LNCaP clone FGC (cell line): ENCODE results near the gene FAM186B.

ENCODE experiments used
- DNase-seq: peaks from one replicate; pipeline ENCODE4 v3.0.0-alpha.2; 2011; ENCODE audit warnings: low read depth
- H3K4me3 ChIP-seq: 2 replicates; pipeline ENCODE4 v1.5.1; 2011; ENCODE audit warnings: mild to moderate bottlenecking, low read depth, low read length, control low read depth
- TF ChIP-seq, protein P1 (sequence below): IDR thresholded peaks from 2 replicates; pipeline ENCODE4 v1.5.1; 2012; ENCODE audit warnings: mild to moderate bottlenecking; ENCODE audit not compliant: control insufficient read depth, insufficient read depth; ENCODE audit errors: extremely low read depth

FAM186B gene

DNA sequence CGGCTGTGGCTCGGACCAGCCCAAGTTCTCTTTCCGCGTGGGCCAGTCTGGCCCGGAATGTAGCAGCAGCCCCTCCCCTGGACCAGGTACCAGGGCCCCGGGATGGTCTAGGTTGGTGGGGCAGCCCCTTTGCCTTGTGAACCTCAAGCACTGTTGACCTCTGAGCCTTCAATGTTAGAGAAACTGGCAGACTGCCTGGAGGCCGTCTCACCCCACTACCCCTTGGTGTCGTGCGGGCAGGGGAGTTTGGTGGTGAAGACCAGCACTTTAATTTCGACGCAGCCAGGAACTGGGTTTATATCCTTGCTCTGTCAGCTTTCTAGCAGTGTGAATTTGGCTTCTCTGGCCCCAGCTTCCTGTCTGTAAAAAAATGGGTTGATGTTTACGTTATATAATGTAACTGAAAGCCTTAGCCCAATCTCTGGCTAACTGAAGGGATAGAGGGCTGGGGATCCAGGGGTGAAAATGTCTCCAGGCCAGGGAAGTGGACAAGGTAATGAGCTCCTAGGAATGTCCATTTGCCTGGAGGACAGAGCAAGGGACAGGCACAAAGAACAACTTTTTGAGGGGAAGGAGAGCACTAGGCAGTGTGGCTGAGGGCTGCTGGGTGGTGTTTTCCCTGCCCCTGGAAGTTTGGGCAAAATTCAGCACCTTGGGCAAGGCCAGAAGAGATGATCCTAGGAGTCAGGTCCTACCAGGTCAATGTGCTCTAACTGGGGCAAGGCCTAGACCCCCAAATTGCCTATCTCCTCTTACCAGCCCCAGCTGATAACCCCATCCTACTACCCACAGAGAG is 48.9 kb downstream of the FAM186B start:
- no peak for DNase-seq
- H3K4me3 ChIP-seq, result no peak overlapping the region
- TF ChIP-seq, protein P1, sequence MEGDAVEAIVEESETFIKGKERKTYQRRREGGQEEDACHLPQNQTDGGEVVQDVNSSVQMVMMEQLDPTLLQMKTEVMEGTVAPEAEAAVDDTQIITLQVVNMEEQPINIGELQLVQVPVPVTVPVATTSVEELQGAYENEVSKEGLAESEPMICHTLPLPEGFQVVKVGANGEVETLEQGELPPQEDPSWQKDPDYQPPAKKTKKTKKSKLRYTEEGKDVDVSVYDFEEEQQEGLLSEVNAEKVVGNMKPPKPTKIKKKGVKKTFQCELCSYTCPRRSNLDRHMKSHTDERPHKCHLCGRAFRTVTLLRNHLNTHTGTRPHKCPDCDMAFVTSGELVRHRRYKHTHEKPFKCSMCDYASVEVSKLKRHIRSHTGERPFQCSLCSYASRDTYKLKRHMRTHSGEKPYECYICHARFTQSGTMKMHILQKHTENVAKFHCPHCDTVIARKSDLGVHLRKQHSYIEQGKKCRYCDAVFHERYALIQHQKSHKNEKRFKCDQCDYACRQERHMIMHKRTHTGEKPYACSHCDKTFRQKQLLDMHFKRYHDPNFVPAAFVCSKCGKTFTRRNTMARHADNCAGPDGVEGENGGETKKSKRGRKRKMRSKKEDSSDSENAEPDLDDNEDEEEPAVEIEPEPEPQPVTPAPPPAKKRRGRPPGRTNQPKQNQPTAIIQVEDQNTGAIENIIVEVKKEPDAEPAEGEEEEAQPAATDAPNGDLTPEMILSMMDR, result no peak

DNA sequence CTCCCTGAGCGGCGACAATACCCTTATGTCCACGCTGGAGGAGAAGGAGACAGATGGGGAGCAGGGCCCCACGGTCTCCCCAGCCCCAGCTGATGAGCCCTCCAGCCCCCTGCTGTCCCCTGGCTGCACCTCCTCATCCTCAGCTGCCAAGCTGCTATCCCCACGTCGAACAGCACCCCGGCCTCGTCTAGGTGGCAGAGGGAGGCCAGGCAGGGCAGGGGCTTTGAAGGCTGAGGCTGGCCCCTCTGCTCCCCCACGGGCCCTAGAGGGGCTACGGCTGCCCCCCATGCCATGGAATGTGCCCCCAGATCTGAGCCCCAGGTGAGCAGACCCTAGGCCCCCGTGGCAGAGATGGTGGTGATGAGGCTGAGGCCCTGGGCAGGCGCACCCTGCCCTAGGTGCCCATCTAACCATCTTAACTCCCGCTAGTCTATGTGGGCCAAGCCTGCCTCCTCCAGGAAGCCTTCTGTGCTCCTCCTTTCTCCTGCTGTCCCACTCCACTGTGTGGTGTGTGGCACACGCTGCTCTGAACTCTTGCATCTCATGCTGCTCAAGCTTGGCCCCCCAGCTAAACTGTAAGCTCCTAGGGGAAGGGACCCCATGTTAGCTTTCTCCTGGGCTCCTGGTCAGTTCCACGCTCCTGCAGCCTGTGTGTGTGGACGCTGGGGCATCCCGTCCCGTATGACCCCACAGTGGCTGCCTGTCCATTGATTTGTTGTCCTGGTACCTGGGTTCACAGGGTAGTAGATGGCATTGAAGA is 49.6 kb downstream of the FAM186B start:
- H3K4me3 ChIP-seq, result no peak overlapping the region
- no peak for DNase-seq
- TF ChIP-seq, protein P1, result no peak

DNA sequence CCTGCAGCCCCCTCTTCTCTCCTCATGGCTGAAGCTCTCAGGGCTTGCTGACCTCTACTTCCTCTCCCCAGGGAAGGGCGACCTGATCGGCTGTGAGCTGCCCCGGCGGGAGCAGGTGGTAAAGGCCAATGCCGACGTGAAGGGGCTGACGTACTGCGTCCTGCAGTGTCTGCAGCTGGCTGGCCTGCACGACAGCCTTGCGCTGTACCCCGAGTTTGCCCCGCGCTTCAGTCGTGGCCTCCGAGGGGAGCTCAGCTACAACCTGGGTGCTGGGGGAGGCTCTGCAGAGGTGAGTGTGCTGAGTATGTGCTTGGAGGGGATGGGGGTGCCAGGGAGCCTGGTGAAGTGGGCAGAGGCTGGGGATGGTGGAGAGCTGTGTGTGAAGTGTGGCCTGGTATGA is 51.2 kb downstream of the FAM186B start:
- DNase-seq, result no peak
- TF ChIP-seq, protein P1, result no peak
- H3K4me3 ChIP-seq, result no peak overlapping the region

DNA sequence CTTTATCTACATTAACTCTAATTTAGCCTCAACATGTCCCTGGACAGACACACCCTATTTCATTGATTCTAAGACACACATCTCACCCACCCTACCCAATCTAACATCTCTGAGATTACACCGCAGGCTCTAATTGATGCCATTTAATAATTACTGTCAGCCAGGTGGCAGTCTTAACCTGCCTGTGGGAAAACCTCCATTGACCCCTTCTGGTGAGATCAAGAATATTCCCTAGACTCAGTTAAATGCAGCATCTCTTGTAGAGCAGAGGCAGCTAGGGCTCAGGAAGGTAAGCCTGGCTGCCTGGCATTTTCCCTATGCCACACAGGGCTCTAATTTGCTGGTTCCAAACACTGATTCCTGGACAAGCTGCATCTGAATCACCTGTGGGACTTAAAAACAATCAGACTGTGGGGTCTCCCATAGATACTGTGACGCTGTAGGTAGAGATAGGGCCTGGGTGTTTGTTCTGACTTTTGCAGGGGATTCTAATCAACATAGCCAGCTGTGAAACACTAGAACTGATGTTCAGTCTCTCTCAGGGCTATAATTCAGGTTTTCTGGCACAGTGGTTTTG is 51.8 kb downstream of the FAM186B start:
- DNase-seq, result peak; percentile 36
- H3K4me3 ChIP-seq, result no peak overlapping the region
- TF ChIP-seq, protein P1, result peak; percentile 90

DNA sequence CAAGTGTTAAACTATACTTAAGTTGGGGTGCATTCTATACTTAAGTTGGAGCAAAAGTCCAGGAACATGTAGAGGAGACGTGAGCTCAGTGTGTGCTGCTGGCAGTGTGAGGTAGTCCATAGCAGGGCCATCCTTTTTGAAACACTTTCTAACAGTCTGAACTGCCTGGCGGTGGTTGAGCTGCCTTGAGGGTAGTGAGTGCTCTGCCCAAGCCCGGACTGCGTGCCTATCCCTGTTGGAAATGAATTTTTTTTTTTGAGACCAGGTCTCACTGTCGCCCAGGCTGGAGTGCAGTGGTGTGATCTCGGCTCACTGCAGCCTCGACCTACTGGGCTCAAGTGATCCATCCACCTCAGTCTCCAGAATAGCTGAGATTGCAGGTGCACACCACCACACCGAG is 52.5 kb downstream of the FAM186B start:
- TF ChIP-seq, protein P1, result no peak
- H3K4me3 ChIP-seq, result no peak overlapping the region
- no peak for DNase-seq

DNA sequence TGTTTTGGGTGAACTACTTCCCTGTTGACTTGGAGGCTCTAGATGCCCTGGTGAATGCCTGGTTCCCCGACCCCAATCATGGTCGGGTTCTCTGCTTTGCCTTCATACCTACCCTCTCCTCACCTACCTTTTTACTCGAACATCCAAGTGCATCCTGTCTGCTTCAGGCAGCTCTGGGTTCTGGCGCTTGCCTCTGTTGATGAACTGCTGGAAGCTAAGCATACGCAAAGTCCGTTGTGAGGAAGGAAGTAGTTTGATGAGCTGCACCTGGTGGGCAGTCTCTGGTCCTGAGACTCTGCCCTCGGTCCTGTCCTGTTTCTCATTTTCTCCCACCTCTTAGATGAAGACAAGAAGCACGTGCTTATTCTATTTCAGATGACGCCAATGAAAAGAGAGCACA is 53.0 kb downstream of the FAM186B start:
- TF ChIP-seq, protein P1, result no peak
- DNase-seq, result no peak
- no peak overlapping the region for H3K4me3 ChIP-seq
